ENCODE data around the gene CLRN2.

CLRN2 gene, protein sequence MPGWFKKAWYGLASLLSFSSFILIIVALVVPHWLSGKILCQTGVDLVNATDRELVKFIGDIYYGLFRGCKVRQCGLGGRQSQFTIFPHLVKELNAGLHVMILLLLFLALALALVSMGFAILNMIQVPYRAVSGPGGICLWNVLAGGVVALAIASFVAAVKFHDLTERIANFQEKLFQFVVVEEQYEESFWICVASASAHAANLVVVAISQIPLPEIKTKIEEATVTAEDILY

DNA sequence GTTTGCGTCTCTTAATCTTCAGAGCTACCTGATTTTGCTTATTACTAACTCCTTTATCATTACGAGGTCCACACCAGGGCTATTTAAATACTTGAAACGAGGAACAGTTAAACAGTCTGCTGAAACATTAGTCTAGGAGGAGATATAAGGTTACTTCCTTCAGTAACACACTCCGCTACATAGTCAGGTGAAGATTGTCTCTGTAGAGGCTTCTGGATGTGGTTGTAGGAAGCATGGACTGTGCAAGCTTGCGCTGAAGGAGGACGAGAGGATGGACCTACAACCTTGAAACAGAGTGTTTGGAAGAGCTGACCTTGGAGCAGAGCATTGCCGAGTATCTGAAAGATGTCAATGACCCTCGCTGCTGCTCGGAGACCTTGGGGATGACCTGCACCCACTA is at the start of gene CLRN2:
Gene CLRN2, plus strand, starts transcription at position 301 of the 400 bp plus-strand sequence. CDS start 102 bp downstream, outside the sequence.
- no peak for DNase-seq

DNA sequence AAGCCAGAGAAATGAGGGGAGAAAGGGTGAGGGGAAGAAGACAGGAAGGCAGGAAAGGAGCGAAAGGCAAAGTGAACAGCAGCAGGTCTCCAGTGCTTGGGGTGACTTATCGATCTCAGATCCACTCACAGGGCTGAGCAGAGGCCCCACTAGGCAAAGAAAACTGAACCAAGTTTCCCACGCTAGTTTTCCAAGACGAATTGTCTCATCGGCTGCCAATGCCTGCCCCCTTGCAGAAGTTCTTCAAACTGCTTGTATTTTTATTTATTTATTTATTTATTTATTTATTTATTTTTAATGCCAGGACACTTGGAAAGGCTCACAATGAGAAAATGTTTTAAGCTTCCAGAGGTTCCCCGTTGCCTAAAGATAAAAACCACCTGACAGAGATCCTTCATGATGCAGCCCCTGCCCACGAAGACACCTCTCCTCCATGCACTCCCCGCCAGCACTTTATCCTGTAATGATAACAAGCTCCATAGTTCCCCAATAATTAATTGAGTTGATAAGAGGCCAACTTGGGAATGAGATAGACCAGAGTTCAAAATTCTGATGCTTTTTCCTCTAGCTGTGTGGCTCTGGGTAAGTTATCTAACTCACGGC is 46.2 kb upstream of the CLRN2 start:
- no peak for DNase-seq

DNA sequence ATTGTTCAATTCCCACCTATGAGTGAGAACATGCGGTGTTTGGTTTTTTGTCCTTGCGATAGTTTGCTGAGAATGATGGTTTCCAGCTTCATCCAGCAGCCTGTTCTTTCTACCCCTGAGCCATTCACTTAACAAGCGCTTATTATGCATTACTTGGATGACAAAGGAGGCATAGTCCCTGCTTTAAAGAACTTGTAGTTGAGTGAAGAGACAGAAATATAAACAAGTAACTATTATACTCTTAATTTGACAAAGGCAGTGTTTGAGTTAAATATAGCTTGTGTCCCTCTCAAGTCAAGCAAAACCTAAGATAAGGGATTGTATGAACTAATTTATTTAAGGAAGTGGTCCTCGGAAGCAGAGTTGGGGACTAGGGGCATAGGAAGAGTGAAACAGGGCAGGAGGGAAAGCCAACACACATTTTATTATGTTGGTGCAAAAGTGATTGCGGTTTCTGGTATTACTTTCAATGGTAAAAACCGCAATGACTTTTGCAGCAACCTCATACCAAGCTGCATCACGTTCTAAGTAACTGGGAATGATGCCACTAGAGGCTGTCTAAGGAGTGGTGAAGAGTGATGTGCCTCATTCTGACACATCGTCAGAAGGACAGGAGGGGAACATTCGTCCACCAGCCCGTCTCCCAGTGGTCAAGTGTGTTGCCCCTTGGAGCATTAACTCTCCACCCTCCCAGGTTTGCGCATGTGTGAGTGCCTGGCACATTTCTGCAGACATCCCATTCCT is 44.9 kb upstream of the CLRN2 start:
- no peak for DNase-seq

DNA sequence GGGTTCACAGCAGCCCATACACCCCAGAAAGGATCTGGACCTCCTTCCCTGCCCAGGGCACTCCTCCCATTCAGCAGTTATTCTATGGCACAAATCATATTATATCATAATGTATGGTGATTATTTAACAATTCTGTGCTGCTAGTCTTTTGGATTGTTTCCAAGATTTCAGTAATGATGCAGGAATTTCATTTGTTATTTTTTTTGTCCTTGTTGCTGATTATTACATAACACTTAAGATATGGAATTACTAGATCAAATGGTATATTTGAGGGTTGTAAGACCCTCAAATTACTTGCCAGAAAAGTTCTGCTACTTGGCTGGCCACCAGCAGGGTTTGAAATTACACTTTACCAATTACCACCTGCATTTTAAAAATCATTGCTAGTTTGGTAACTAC is 39.5 kb upstream of the CLRN2 start:
- DNase-seq: no peak

DNA sequence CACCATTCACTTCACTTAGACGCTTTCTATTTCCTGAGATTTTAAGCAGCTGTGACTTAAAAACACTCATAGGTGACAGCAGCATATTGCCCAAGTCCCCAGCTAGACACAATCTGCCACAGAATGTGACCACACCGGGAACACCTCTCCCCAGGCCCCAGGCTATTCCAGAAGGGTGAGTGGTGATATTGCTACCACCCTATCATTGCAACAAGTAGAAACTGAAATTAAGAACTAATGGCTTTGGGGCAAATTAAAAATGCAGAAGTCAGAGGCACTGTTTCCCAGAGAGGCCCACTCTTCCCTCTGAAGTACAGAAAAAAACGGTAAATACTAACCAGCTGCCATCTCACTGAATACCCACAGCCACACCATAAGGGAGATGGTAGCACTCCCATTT is 38.1 kb upstream of the CLRN2 start:
- no peak for DNase-seq

DNA sequence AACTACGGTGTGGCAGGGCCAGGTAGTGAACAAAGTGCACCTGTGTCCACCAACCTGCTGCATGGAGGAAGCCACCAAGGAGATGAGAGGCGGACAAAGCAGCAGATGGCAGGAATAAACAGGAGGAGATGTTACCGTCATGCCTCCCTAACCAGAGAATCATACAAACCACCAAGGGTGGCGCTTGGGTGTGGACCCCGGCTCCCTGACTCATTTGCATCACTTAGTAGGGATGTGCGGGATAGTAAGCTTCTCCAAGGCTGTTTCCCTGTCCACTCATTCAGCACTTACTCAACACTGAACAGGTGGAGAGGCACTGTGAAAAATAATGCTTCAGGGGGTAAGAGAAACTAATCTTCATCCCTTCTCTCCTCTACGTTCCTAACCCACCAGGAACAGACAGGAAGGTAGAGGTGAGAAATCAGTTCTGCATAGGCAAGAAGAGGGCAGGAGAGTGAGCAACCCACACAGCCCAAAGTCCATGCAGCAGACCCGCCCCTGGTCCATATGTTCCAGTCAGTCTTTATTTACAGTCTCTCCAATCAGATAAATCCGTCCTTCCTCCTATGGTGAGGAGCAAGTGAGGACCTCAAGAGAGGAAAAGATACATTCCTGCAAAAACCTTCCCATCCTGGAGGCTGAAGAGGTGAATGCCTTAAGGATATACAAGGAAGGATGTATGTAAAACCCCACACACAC is 37.0 kb upstream of the CLRN2 start:
- no peak for DNase-seq

DNA sequence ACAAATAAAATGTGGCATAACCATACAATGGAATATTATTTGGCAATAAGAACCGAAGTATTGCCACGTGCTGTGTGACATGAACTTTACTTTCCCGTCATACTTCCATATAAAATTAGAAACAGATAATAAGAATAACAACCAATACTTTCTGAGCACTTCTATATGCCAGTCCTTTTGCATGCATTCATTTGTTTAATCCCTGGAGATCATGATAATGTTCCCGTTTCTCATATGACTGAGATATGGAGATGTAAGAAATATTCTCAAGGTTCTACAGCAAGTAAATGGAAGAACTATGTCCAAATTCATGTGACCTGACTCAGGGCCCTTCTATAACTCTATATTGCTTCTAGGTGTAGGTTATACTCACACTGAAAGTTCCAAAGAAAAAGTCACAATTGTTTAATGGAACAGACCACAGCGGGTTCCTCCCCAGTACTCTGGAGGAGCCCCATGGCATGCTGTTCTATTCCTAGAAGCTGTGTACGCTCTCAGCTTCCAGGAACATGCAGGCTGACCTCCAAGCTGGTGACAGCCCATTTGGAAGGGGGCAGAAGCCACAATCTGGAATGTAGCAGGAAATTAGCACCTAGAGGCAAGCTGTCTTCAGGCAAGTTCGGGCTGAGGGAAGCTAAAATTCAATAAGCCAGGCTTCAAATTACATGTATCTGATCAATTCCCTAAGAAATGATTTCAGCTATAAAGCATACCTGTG is 34.6 kb upstream of the CLRN2 start:
- no peak for DNase-seq

DNA sequence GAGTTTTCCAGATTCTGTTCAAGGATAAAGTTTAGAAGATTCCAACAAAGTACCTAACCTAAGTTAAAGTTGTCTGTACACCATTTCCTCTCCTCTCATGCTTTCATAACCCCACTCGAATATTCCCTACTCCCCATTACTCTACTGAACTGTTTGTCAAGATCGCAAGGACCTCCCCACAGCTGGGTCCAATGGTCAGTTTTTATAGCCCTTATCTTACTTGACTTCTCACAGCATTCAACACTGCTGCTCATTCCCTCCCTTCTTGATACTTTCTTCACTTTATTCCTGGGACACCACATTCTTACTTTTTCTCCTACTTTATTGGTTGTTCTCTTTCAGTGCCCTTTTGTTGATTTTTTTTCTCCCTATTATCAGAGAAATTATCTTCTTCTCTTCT is 34.0 kb upstream of the CLRN2 start:
- no peak for DNase-seq

DNA sequence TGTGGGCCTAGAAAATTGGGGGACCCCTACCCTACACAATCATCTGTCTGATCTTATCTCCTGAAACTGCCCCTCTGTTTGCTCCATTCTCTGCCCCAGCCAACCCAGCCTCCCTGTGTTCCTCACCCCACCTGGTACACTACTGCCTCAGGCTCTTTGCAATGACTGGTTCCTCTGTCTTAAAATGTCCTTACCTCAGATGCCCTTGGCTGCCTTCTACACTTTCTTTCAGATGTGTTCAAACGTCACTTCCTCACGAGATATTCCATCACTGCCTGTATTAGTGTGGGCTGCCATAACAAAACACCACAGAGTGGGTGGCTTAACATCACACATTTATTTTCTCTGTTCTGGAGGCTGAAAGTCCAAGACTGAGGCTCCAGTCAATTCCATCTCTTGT is 32.2 kb upstream of the CLRN2 start:
- DNase-seq: no peak

DNA sequence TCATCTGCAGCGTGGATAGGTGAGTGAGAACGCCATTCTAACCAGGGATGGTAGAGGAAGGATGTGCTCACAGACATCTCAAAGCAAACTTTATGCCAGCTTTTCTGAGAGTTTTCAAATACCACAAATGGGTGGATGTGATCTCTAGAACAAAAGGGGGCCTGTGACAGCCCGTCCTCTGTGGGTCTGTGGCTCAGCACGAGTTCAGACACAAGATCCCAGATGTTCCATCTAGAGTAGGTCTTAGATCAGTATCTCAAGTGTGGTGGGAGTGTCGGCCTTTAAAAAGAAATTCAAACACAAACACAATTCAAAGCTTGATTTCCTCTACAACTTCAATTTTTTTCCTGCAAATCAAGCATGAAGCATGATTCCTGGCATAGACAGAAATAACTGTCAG is 25.8 kb upstream of the CLRN2 start:
- no peak for DNase-seq

DNA sequence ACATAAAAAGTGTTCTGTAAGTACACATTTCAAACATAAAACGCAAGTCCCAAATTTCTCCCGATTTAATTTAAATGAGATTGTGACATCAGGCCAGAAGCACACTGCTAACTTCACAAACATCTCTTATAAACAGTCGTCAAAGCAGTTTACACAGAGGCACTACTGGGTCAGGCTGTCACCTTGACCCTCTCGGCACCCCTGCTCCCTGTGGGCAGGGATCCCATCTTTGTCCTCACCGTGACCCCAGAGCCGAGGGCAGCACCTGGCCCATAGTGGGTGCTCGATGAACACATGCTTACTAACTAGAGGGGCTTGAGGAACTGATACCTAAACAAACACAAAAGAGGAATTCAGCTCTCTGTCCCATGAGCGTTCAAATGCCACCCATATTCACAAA is 25.2 kb upstream of the CLRN2 start:
- DNase-seq: no peak

DNA sequence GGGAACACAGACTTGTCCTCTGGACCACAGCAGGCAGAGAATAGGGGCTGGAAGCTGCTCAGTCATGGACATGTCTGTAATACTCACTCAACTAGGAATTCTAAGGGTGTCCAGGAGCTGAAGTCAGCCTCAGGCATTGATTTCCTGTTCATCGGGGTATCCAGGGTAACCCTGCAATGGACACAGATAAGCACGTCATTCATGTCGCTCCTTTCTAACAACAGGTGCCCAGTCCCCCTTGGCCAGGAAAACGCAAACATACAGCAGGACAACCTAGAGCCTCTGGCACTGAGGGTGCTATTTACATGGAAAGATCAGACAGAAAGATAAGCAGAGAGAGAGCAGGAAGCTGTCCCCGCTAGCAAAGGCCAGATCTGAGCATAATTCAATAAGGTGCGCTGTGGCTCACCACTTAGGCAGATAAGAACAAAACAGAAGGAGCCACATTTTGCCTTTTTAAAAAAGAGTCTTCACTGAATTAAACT is 24.3 kb upstream of the CLRN2 start:
- no peak for DNase-seq

DNA sequence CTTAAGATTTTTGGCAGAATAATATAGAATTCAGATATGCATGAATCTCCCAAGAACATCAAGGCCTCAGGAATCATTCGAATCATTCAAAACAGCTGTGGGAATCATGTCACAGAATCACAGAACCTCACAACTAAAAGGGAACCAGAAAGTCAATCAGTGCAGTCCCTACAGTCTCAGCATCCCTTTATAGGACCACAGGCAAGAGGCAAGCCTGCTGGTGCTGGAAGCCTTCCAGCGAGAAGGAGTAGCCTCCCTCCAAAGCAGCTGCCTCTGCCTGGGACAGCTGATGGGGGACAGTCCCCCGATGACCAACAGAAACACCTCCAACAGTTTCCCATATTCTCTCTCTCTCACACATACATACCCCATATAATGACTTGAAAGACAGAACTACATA is 23.8 kb upstream of the CLRN2 start:
- no peak for DNase-seq

DNA sequence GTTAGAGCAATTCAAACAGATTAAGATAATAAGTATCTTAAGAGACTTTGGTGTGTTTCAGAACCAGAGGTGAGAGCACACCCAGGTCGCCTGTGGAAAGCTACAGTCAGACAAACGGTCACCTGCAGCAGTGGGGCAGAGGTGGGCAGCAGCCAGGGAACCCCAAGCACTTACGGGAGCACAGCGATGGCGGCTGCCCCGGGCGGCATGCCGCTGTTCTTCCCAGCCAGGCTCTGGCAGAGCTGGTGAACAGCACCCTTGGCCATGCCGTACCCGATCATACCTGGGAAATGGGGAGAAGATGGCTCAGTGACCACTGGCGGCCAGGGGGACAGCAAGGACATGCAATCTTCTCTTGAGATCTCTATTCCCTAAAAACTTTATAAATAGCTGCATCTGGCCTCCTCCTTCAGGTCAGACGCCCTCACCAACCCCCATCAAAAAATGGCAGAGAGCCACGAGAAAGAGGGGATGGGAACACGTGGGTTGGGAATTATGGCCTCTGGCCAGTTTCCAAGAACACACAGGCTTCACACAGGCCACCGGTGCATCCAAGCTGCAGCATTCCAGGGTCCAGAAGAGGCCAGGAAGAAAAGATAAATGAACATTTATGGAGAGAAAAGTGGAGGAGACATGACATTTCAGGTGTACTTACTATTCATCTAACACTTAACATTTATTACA is 22.8 kb upstream of the CLRN2 start:
- DNase-seq: no peak

DNA sequence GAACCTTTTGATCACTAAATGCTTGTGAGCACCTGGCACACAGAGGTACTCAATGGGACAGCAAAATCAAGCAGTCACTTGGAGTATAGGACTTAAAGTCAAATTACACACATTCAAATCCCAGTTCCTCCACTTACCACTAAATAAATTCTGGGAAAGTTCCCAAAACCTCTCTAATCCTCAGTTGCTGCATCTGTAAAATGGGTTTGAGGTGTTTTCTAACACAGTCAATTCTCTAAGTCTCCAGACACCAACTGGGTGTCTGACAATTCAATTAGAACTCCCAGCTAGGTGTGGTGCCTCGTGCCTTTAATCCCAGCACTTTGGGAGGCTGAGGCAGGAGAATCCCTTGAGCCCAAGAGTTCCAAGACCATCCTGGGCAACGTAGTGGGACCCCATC is 22.1 kb upstream of the CLRN2 start:
- DNase-seq: no peak

DNA sequence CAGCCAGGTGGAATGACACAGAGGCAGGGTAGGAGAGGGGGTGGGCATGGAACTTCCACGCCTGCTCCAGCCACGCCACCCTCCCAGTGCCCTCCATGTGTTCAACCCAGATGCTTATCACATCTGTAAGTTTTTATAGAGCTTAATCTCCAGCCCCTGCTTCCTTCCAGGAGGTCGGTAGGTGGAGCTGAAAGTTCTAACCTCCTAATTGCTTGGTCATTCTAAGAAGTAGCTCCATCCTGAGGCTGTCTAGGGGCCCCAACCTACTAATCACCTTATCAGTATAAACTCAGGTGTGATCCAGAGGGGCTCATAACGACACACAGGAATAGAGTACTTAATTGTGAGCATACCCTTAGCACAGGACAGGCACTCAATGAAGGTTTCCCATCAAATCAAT is 21.3 kb upstream of the CLRN2 start:
- no peak for DNase-seq

DNA sequence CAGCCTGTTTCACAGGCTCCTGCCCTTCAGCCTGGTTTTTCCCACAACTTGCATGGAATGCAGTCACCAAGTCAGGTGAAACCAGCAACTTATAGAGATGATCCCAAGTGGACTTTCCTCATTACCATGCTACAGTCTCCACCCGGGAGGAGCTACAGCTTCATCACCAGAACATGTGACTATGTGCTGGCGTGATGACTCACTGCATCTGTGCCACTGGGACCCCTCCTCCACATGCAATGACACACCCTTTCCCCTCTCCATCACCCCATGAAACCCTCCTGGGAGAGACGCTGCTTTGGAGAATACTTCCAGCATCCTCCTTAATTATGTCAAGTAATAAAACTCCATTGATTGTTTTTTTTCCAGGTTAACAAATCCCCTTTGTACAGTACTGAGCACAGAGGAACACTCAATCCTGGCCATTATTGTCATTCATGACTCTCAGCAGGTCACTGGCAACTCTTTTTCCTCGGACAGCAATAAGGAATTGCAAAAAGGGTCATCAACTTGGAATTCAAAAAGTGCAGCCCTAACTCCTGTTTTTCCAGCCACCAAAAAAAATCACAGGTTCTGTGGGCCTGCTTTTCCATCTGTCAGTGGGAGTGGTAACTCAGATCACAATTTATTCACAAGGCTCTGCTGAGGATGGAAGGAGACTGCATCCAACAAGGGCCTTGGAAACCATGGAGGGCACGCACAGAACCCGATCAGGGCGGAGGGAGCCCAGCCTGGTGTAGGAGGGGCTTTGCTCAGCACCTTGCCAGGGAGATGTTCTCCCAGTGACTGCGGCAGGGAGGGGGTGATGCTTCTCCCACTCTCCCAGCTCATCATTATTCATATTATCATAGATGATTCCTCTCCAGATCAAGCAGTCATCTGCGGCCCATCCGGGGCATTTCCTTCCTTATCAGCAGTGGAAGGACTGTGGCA is 20.4 kb upstream of the CLRN2 start:
- DNase-seq: no peak

DNA sequence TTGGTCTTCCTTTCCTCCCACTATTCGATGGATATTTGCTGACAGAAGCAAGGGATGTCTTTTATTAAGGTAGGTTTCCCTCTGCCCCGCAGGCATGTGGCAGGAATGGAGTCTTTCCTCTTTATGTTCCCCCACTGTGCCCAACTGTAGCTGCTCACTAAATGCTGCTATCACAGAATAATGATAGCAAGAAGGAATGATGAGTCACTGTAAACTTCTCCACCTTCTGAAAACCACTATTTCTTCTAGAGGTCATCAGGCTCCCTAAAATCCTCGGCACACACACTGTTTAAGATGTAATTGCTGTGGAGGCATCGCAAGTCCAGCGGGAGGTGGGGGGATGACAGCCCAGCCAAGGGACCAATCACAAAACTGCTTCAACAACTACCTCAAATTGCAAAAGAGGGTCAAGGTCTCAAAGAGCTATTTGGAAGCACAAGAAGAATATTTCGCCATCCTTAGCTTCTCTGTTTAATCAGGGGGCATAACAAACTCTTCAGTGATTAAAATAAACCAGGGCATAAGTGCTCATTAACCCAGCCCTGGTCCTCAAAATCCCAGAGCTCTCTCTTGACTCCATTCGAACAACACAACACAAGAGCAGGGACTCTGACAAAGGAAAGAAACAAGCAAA is 17.0 kb upstream of the CLRN2 start:
- DNase-seq: no peak

DNA sequence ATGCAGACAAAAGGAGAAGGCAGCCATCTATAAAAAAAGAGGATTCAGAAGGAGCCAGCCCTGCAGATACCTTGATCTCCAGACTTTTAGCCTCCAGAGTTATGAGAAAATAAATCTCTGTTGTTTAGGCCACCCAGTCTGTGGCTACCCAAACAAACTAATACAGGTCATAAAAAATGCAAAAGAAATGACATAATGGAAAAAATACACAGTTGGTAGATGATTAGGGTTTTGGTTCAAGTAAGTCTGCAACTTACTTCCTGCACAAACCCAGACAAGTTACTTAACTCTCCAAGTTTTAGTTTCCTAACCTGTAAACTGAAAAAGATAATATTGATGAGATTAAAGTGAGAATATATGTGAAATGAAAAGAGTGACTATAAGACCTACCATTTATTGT is 14.4 kb upstream of the CLRN2 start:
- no peak for DNase-seq

DNA sequence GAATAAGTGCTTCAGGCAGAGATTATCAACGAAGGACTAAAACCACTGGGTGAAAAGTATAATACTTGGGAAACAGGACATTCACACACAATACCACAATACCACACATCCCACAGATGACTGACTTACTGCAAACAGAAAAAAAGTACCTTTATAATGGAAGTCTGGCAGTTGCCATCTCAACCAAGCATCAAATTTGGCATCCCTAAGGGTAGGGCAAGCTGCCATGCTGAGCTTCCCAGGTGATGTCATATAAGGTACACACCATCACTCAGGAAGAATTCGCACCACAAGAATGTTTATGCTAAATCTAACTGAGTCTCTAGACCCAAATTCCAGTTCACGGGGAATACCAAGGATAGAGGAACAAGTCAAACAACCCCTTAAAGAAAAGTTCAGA is 12.2 kb upstream of the CLRN2 start:
- no peak for DNase-seq

DNA sequence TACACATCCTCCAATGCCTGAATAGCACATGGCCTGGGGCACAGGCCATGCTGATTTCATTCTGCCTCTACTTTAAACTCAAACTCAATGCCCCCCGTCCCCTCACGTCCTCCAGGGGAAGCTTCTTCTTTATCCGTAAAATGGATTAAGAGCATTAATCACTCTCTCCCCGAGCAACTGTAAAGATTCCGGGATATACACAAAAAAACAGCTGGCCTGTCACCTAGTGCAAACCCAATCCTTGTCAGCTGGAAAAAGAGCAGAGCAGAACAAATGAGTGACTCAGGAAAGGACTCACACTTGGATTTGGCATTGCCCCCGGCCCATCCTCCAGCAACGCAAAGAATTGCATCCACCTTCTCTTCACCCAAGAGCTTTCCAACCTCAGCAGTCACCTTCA is 10.9 kb upstream of the CLRN2 start:
- no peak for DNase-seq

Data from stimulated activated naive CD4-positive, alpha-beta T cell treated with Interleukin-2 at 50 U/mL for 16 hours (primary cell).